Sigmoid colon (tissue), 4 donors: Measurements from ENCODE around the gene TRAF4.

ENCODE experiments used
- EP300 ChIP-seq, 4 donors: sonication (generic); formaldehyde crosslinking; IDR thresholded peaks; one replicate each; pipeline ENCODE4 v1.6.1; 2017; ENCODE audit warnings: antibody characterized with exemption in 4 of 4
- POLR2A ChIP-seq, 2 donors: fragments of 450-650 bp; IDR thresholded peaks; one replicate each; pipeline ENCODE4 v1.6.1; 2016; ENCODE audit warnings: antibody characterized with exemption in 2 of 2, mild to moderate bottlenecking in 2 of 2, moderate library complexity in 2 of 2
- POLR2AphosphoS5 ChIP-seq, 4 donors: sonication (generic); formaldehyde crosslinking; IDR thresholded peaks; one replicate each; pipeline ENCODE4 v1.6.1; 2017; ENCODE audit warnings: antibody characterized with exemption in 4 of 4
- TF ChIP-seq, protein P1 (sequence below), 4 experiments: fragments of 450-650 bp in 3 of 4; fragments of 200-600 bp in 1 of 4; IDR thresholded peaks; one replicate each; pipeline ENCODE4 v1.5.1; 2016 to 2019; ENCODE audit warnings: antibody characterized with exemption in 4 of 4, mild to moderate bottlenecking in 3 of 4, moderate library complexity in 2 of 4

DNA sequence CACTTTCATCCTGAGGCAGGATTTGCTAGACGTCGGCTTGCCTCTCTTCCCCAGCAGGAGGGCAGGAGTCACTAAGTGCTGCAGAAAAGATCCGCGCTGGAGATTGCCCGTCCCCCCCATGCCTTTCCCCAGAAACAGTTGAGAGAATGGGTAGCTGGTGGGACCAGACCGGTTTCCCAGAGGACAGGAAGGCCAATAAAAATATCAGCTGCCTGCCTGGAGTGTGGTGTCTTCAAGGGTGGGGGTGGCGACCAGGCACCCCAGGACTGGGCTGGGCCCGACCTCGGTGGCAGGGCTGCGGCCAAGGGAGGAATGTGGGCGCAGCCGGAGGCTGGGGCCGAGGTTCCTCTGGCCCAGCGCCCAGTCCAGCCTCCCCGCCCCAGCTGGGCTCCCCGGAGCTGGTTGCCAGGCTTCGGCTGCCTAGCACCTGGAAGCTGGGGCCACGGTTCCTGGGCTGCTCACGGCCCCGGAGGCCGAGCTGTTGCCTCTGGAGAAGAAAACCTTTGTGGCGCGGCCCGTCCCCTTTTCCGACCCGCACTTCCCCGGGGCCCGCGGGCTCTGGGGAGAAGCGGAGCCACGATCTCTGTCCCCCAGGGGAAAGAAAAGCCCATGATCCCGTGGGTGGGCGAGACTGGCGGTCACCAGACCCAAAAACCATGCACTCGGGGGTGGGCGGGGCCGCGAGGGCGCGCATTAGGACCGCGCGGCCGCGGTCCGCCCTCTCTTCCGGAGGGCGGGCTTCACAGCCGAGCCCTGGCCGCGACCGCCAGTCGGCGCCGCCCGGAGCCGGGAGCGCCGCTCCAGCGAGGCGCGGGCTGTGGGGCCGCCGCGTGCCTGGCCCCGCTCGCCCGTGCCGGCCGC is at the start of gene TRAF4:
- TF ChIP-seq, protein P1, sequence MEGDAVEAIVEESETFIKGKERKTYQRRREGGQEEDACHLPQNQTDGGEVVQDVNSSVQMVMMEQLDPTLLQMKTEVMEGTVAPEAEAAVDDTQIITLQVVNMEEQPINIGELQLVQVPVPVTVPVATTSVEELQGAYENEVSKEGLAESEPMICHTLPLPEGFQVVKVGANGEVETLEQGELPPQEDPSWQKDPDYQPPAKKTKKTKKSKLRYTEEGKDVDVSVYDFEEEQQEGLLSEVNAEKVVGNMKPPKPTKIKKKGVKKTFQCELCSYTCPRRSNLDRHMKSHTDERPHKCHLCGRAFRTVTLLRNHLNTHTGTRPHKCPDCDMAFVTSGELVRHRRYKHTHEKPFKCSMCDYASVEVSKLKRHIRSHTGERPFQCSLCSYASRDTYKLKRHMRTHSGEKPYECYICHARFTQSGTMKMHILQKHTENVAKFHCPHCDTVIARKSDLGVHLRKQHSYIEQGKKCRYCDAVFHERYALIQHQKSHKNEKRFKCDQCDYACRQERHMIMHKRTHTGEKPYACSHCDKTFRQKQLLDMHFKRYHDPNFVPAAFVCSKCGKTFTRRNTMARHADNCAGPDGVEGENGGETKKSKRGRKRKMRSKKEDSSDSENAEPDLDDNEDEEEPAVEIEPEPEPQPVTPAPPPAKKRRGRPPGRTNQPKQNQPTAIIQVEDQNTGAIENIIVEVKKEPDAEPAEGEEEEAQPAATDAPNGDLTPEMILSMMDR (IDR thresholded peaks at IDR 0.05), result no peak
- TF ChIP-seq POLR2AphosphoS5 (IDR thresholded peaks at IDR 0.05) (peak in 1 of 4 donors; percentile 8), POLR2A (IDR thresholded peaks at IDR 0.05) (peak in 1 of 2 donors; percentile 20), EP300 (IDR thresholded peaks at IDR 0.05) (no peak)
